Spleen (tissue), 11 donors: ENCODE measurements around the gene GNG11. TPM values are rescaled to one million over a fixed set of nuclear protein-coding genes. Genes with fewer than 3 reads are reported as not detected.
A peak's percentile ranks its signal among the peaks of the same experiment; 100 is the strongest.

ENCODE experiments used
- DNase-seq: peaks from one replicate; pipeline ENCODE4 v3.0.0-alpha.2; 2020
- H3K27ac ChIP-seq, 8 donors: fragments of 200-600 bp; sonication (generic) in 7 of 8; 1 replicate in 4 of 8; 2 replicates in 4 of 8; pipeline versions ENCODE4 v1.5.0 to v1.8.0; 2016 to 2021; ENCODE audit warnings: inconsistent platforms in 4 of 8, mild to moderate bottlenecking in 4 of 8, moderate library complexity in 1 of 8
- H3K27me3 ChIP-seq, 7 donors: fragments of 200-600 bp; sonication (generic) in 6 of 7; replicated peaks in 1 of 7; 1 replicate in 4 of 7; 2 replicates in 3 of 7; pipeline versions ENCODE4 v1.5.0 to v1.8.0; 2016 to 2021; ENCODE audit warnings: inconsistent platforms in 3 of 7, mild to moderate bottlenecking in 1 of 7
- H3K36me3 ChIP-seq, 6 donors: fragments of 200-600 bp; sonication (generic) in 5 of 6; 1 replicate in 4 of 6; 2 replicates in 2 of 6; pipeline versions ENCODE4 v1.5.0 to v1.8.0; 2016 to 2021; ENCODE audit warnings: inconsistent platforms in 2 of 6
- H3K4me1 ChIP-seq, 6 donors: fragments of 200-600 bp; sonication (generic) in 5 of 6; 1 replicate in 3 of 6; 2 replicates in 3 of 6; pipeline versions ENCODE4 v1.5.0 to v1.8.0; 2016 to 2021; ENCODE audit warnings: inconsistent platforms in 3 of 6
- H3K4me3 ChIP-seq, 8 donors: fragments of 200-600 bp; sonication (generic) in 7 of 8; 1 replicate in 4 of 8; 2 replicates in 4 of 8; pipeline versions ENCODE4 v1.5.0 to v1.8.0; 2016 to 2021; ENCODE audit warnings: inconsistent platforms in 4 of 8, mild to moderate bottlenecking in 4 of 8, moderate library complexity in 2 of 8
- H3K9me3 ChIP-seq, 8 donors: fragments of 200-600 bp; sonication (generic) in 7 of 8; 1 replicate in 4 of 8; 2 replicates in 4 of 8; pipeline versions ENCODE4 v1.5.0 to v1.8.0; 2016 to 2021; ENCODE audit warnings: inconsistent platforms in 4 of 8
- CTCF ChIP-seq, 11 experiments: fragments of 200-600 bp in 7 of 11; fragments of 450-650 bp in 4 of 11; sonication (generic) in 4 of 11; IDR thresholded peaks in 8 of 11; conservative IDR thresholded peaks in 3 of 11; 1 replicate in 7 of 11; 2 replicates in 4 of 11; pipeline versions ENCODE4 v1.4.0 to v1.8.0; 2016 to 2021; ENCODE audit warnings: antibody characterized with exemption in 11 of 11, inconsistent platforms in 4 of 11, mild to moderate bottlenecking in 1 of 11
- POLR2A ChIP-seq, 3 donors: fragments of 450-650 bp; IDR thresholded peaks; one replicate each; pipeline ENCODE4 v1.5.1; 2017; ENCODE audit warnings: antibody characterized with exemption in 3 of 3, mild to moderate bottlenecking in 1 of 3
- POLR2AphosphoS5 ChIP-seq, 3 donors: sonication (generic); formaldehyde crosslinking; IDR thresholded peaks; one replicate each; pipeline ENCODE4 v1.5.1; 2017; ENCODE audit warnings: antibody characterized with exemption in 3 of 3
- WGBS, 5 donors: extraction: QIAGEN DNeasy Blood & Tissue Kit in 3 of 5; methylation state at CpG; one replicate each; pipeline versions ENCODE4 v1.1.5 to v1.1.7; 2013 to 2018; 5-methylcytosine and 5-hydroxymethylcytosine counted together
- intact Hi-C: fragments of 100-400 bp; cut with DNase I; formaldehyde crosslinking; loops from one replicate; pipeline ENCODE4 v1.15.0; 2023; ENCODE audit warnings: low total_unique reads
- polyA plus RNA-seq, 3 donors: library from polyadenylated mRNA; stranded (reverse); fragments of 200-250 nt; gene quantifications; one replicate each; pipeline ENCODE4 v1.2.1, GENCODE V29; 2013
- total RNA-seq, 7 donors: library from RNA; depleted of rRNA in 3 of 7; stranded (reverse); fragments of >200 nt in 3 of 7; fragmentation: NEBNext Ultra II Directional in 4 of 7; extraction: Animal tissue kit (Norgen Biotek cat#: 25700) in 4 of 7; gene quantifications; one replicate each; pipeline versions ENCODE4 v1.1.0 to v1.2.1, GENCODE V29; 2016 to 2021
- donor health status: healthy with polysubstance abuse.
- donor health status: DM: no; HTN: no; CAD: no; lungs with moderate emphysema.
- donor health status: DM: no; HTN: no; CAD: no.
- donor health status: Bipolar disorder and iron deficiency.
- donor health status: healthy.
- donor health status: DM: no; HTN: no; CAD: no.
- donor health status: DM: yes; HTN: yes; CAD: no.

The GNG11 gene
- total and polyA plus RNA-seq, 10 donors: 15.5 to 97.3 (median 37.0) TPM

- Histone ChIP-seq H3K27me3 (peaks cover 0 to 43% (median 18%) of the 10 kb centered on the region in 7 donors), H3K9me3 (no peaks in the 10 kb centered on the region), H3K4me3 (no peak overlapping the region), H3K27ac (no peak overlapping the region), H3K36me3 (no peaks in the 10 kb centered on the region), H3K4me1 (peaks cover 0 to 17% (median 14%) of the 10 kb centered on the region in 6 donors)
- TF ChIP-seq POLR2A (IDR thresholded peaks at IDR 0.05) (no peak), POLR2AphosphoS5 (IDR thresholded peaks at IDR 0.05) (no peak), CTCF (IDR thresholded peaks at IDR 0.05 in 8 of 11, conservative IDR thresholded peaks at IDR 0.05 in 3 of 11) (no peak)
- WGBS, 5 donors: 77 to 92% (median 85%) methylated on average over 3 of the region's 3 CpGs
- intact Hi-C loops: no loop called here
- no peak for DNase-seq
Measured at GRCh38 chr7:93889261-93889660, 32.3 kb upstream of the GNG11 start.

GRCh38 chr7:93890041-93890463 is 31.5 kb upstream of the GNG11 start:
- no peak for TF ChIP-seq POLR2AphosphoS5 (IDR thresholded peaks at IDR 0.05)
- TF ChIP-seq CTCF (IDR thresholded peaks at IDR 0.05 in 8 of 11, conservative IDR thresholded peaks at IDR 0.05 in 3 of 11): no peak
- no peak for TF ChIP-seq POLR2A (IDR thresholded peaks at IDR 0.05)
- H3K4me1 ChIP-seq: peaks cover 0 to 17% (median 14%) of the 10 kb centered on the region in 6 donors
- H3K27me3 ChIP-seq: peaks cover 0 to 43% (median 18%) of the 10 kb centered on the region in 7 donors
- peak; percentile 75 for DNase-seq
- peak overlapping the region; percentile 47 to 70 (median 54) for H3K4me3 ChIP-seq
- intact Hi-C loops: loop anchor here (10.0 kb wide), 1 partner anchor 205 kb away; no protein-coding TSS in a partner anchor
- WGBS, 5 donors: 1 to 5% (median 1%) methylated on average over 27 to 28 of the region's 28 CpGs
- H3K36me3 ChIP-seq: no peaks in the 10 kb centered on the region
- no peaks in the 10 kb centered on the region for H3K9me3 ChIP-seq
- H3K27ac ChIP-seq: peak overlapping the region in 1 of 8 donors; percentile 26

GRCh38 chr7:93890464-93891068 is 31.0 kb upstream of the GNG11 start, which contains the start of gene TFPI2:
Gene TFPI2, minus strand, starts transcription at chr7:93890753. Its CDS starts 75 bp downstream, at chr7:93890678.
- peak; percentile 72 for DNase-seq
- WGBS, 5 donors: 1 to 4% (median 3%) methylated on average over 32 to 49 of the region's 49 CpGs
- Histone ChIP-seq H3K4me1 (peaks cover 0 to 17% (median 14%) of the 10 kb centered on the region in 6 donors), H3K4me3 (peak within 1 kb of the TSS; percentile 47 to 70 (median 54)), H3K36me3 (no peaks in the 10 kb centered on the region), H3K27ac (peak within 1 kb of the TSS in 1 of 8 donors; percentile 26), H3K9me3 (no peaks in the 10 kb centered on the region), H3K27me3 (peaks cover 0 to 43% (median 18%) of the 10 kb centered on the region in 7 donors)
- intact Hi-C loops: loop anchor here (10.0 kb wide), 1 partner anchor 204 kb away; no protein-coding TSS in a partner anchor
- no peak for TF ChIP-seq POLR2A (IDR thresholded peaks at IDR 0.05)
- peak in 2 of 3 donors; percentile 27 to 38 for TF ChIP-seq POLR2AphosphoS5 (IDR thresholded peaks at IDR 0.05)

GRCh38 chr7:93894426-93894825 is 27.1 kb upstream of the GNG11 start:
- peaks cover 0 to 29% (median 18%) of the 10 kb centered on the region in 7 donors for H3K27me3 ChIP-seq
- WGBS, 5 donors: 74 to 96% (median 84%) methylated on average over 1 of the region's 1 CpG
- no peak overlapping the region for H3K27ac ChIP-seq
- peaks cover 0 to 17% (median 14%) of the 10 kb centered on the region in 6 donors for H3K4me1 ChIP-seq
- no peak for TF ChIP-seq POLR2A (IDR thresholded peaks at IDR 0.05)
- TF ChIP-seq CTCF (IDR thresholded peaks at IDR 0.05 in 8 of 11, conservative IDR thresholded peaks at IDR 0.05 in 3 of 11): no peak
- no peak for TF ChIP-seq POLR2AphosphoS5 (IDR thresholded peaks at IDR 0.05)
- intact Hi-C loops: loop anchor here (10.0 kb wide), 1 partner anchor 200 kb away; no protein-coding TSS in a partner anchor
- H3K9me3 ChIP-seq: no peaks in the 10 kb centered on the region
- DNase-seq: no peak
- no peak overlapping the region for H3K4me3 ChIP-seq
- H3K36me3 ChIP-seq: no peaks in the 10 kb centered on the region
